ENCODE measurements around the gene BORCS6. TPM values are rescaled to one million over a fixed set of nuclear protein-coding genes. Genes with fewer than 3 reads are reported as not detected.

Gene BORCS6
- total RNA-seq, 6 experiments from 2014 or later: 4.4 to 6.0 (median 4.6) TPM

- peaks cover 2% of the 10 kb centered on the region; the same call in 1 of the 2 replicates for H3K27me3 Mint-ChIP-seq (ENCODE audit: insufficient read depth)
- no peak overlapping the region for H3K27ac Mint-ChIP-seq
- peak; percentile 100 for DNase-seq
- peak; percentile 43; the same call in 1 of the 2 replicates for TF ChIP-seq CTCF (IDR thresholded peaks at IDR 0.05)
- no peaks in the 10 kb centered on the region for H3K9me3 Mint-ChIP-seq
- H3K4me3 Mint-ChIP-seq: no peak overlapping the region
- no peaks in the 10 kb centered on the region for H3K36me3 Mint-ChIP-seq (ENCODE audit: low read depth)
- peaks cover 13% of the 10 kb centered on the region for H3K4me1 Mint-ChIP-seq (ENCODE audit: low read depth)
Measured at GRCh38 chr17:8187517-8188262, 2.3 kb downstream of the BORCS6 start.

GRCh38 chr17:8186787-8187516 is 3.0 kb downstream of the BORCS6 start:
- Mint-ChIP-seq H3K4me1 (ENCODE audit: low read depth) (peaks cover 13% of the 10 kb centered on the region), H3K27me3 (ENCODE audit: insufficient read depth) (peaks cover 2% of the 10 kb centered on the region; the same call in 1 of the 2 replicates), H3K36me3 (ENCODE audit: low read depth) (no peaks in the 10 kb centered on the region), H3K4me3 (no peak overlapping the region), H3K27ac (no peak overlapping the region), H3K9me3 (no peaks in the 10 kb centered on the region)
- no peak for TF ChIP-seq CTCF (IDR thresholded peaks at IDR 0.05)
- DNase-seq: peak; percentile 98

GRCh38 chr17:8186446-8186786 is 3.6 kb downstream of the BORCS6 start:
- H3K9me3 Mint-ChIP-seq: no peaks in the 10 kb centered on the region
- H3K4me1 Mint-ChIP-seq (ENCODE audit: low read depth): peaks cover 13% of the 10 kb centered on the region
- peaks cover 2% of the 10 kb centered on the region; the same call in 1 of the 2 replicates for H3K27me3 Mint-ChIP-seq (ENCODE audit: insufficient read depth)
- TF ChIP-seq CTCF (IDR thresholded peaks at IDR 0.05): peak; percentile 59
- DNase-seq: no peak
- H3K27ac Mint-ChIP-seq: no peak overlapping the region
- no peaks in the 10 kb centered on the region for H3K36me3 Mint-ChIP-seq (ENCODE audit: low read depth)
- no peak overlapping the region for H3K4me3 Mint-ChIP-seq

GRCh38 chr17:8185582-8186445 is 4.2 kb downstream of the BORCS6 start:
- Mint-ChIP-seq H3K36me3 (ENCODE audit: low read depth) (no peaks in the 10 kb centered on the region), H3K9me3 (no peaks in the 10 kb centered on the region), H3K4me3 (no peak overlapping the region), H3K4me1 (ENCODE audit: low read depth) (peaks cover 10% of the 10 kb centered on the region), H3K27ac (no peak overlapping the region), H3K27me3 (ENCODE audit: insufficient read depth) (peaks cover 2% of the 10 kb centered on the region; the same call in 1 of the 2 replicates)
- no peak for TF ChIP-seq CTCF (IDR thresholded peaks at IDR 0.05)
- DNase-seq: peak; percentile 56

DNA sequence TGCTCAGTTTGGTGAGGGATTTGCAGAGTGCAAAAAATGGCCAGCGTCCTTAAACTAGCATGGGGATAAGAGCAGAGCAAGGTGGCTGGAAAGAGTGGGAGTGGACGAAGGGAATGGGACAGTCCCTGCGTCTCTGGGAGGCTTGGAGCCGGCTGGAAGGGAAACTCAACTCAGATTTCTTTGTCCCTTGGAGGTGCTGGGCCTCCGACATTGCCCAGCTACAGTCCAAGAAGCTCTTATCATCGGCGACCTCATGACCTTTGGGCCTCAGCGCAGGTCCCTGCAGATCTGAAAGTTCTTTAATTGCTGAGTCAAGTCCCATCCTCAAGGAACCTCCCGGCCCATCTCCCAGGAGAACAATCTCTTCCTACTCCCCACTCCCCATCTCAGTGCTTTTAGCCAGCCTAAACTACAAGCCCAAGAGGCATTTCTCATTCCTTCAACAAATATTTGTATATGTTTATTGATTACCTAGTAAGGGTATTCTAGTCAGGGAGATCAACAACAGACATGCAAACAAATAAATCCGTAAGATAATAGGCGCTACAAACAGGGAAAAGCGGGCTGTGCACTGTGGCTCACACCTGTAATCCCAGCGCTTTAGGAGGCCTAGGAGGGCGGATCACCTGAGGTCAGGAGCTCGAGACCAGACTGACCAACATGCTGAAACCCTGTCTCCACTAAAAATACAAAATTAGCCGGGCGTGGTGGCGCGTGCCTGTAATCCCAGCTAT is 12.8 kb downstream of the BORCS6 start:
- Mint-ChIP-seq H3K9me3 (no peaks in the 10 kb centered on the region), H3K4me3 (peak overlapping the region; percentile 94), H3K36me3 (ENCODE audit: low read depth) (no peaks in the 10 kb centered on the region), H3K27me3 (ENCODE audit: insufficient read depth) (peaks cover 3% of the 10 kb centered on the region), H3K27ac (peak overlapping the region; percentile 83), H3K4me1 (ENCODE audit: low read depth) (peaks cover 47% of the 10 kb centered on the region)
- no peak for DNase-seq
- no peak for TF ChIP-seq CTCF (IDR thresholded peaks at IDR 0.05)
